GM13976 (cell line): ENCODE results near the gene SSMEM1.

Source experiments
- DNase-seq: peaks from one replicate; pipeline ENCODE4 v3.0.0; 2012; ENCODE audit warnings: low spot score
- CTCF ChIP-seq: IDR thresholded peaks from 2 replicates; pipeline ENCODE4 v1.5.1; 2012; ENCODE audit warnings: borderline replicate concordance, mild to moderate bottlenecking; ENCODE audit not compliant: insufficient read depth; ENCODE audit errors: extremely low read depth, missing control alignments, control extremely low read depth
- in situ Hi-C: fragments of 300-500 bp; cut with MboI; formaldehyde crosslinking; loops from one replicate; pipeline ENCODE4 v1.12.0; 2022; ENCODE audit warnings: low sequenced_read_pairs, mixed read lengths, inconsistent platforms; ENCODE audit not compliant: unreplicated experiment

The SSMEM1 gene

GRCh38 chr7:130207642-130208041 is at the start of gene SSMEM1:
TSS of gene SSMEM1 (plus strand) at chr7:130207860. CDS start at chr7:130207911, 51 bp downstream.
- no peak for DNase-seq
- in situ Hi-C loops = no loop called here
- no peak for TF ChIP-seq CTCF

- in situ Hi-C loops = no loop called here
- no peak for DNase-seq
- TF ChIP-seq CTCF = no peak
Observed at GRCh38 chr7:130160023-130160422, 47.6 kb upstream of the SSMEM1 start.

GRCh38 chr7:130160455-130160854 is 47.2 kb upstream of the SSMEM1 start:
- in situ Hi-C loops = no loop called here
- no peak for DNase-seq

GRCh38 chr7:130162196-130162595 is 45.5 kb upstream of the SSMEM1 start:
- in situ Hi-C loops = no loop called here
- DNase-seq = no peak

More at GRCh38 chr7:130160455-130160854, 47.2 kb upstream of the SSMEM1 start:
- no peak for TF ChIP-seq CTCF

GRCh38 chr7:130174237-130174959 is 33.3 kb upstream of the SSMEM1 start:
- in situ Hi-C loops = no loop called here
- no peak for TF ChIP-seq CTCF
- no peak for DNase-seq

More at GRCh38 chr7:130162196-130162595, 45.5 kb upstream of the SSMEM1 start:
- no peak for TF ChIP-seq CTCF

- in situ Hi-C loops = no loop called here
- TF ChIP-seq CTCF = no peak
- DNase-seq = no peak
Observed at GRCh38 chr7:130178251-130178650, 29.4 kb upstream of the SSMEM1 start.
